ENCODE measurements around the gene CBFB.

Gene CBFB

DNA sequence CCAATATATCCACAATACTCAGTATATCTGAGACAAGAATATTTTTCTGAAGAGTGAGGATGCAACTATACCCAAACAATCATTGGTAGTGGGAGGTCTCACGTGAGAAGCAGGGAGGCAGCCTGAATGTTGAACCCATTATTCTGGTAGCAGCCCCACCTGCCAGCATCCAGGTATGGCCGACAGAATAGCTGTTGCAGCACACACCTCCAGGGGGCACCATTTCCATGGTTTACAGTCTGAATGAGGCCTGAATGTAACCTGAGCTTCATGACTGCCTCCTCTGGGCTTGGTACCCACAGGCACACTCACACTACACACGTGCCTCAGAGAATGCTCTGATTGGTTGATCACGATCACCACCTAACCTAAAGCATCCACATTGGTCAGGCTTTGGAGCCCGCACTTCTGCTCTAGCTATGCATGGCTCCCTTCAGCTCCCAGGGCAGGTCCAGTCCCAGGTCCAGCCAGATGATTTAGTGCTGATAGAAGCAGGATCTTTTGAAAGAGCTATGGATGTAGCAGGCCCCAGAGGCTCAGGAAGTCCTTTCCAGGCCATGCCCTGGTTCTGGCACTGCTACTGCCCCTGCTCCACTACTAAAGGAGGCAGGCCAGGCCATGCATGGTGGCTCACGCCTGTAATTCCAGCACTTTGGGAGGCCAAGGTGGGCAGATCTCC lies 11.0 kb upstream of the CBFB start:
- Mint-ChIP-seq H3K9me3 (no peaks in the 10 kb centered on the region), H3K36me3 (ENCODE audit: low read depth) (no peaks in the 10 kb centered on the region), H3K27me3 (ENCODE audit: low read depth, poor library complexity) (peaks cover 26% of the 10 kb centered on the region), H3K4me3 (no peak overlapping the region), H3K4me1 (peaks cover 48% of the 10 kb centered on the region), H3K27ac (no peak overlapping the region)
- DNase-seq: peak; percentile 86
- TF ChIP-seq, protein P1, sequence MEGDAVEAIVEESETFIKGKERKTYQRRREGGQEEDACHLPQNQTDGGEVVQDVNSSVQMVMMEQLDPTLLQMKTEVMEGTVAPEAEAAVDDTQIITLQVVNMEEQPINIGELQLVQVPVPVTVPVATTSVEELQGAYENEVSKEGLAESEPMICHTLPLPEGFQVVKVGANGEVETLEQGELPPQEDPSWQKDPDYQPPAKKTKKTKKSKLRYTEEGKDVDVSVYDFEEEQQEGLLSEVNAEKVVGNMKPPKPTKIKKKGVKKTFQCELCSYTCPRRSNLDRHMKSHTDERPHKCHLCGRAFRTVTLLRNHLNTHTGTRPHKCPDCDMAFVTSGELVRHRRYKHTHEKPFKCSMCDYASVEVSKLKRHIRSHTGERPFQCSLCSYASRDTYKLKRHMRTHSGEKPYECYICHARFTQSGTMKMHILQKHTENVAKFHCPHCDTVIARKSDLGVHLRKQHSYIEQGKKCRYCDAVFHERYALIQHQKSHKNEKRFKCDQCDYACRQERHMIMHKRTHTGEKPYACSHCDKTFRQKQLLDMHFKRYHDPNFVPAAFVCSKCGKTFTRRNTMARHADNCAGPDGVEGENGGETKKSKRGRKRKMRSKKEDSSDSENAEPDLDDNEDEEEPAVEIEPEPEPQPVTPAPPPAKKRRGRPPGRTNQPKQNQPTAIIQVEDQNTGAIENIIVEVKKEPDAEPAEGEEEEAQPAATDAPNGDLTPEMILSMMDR (IDR thresholded peaks at IDR 0.05): peak; percentile 78

DNA sequence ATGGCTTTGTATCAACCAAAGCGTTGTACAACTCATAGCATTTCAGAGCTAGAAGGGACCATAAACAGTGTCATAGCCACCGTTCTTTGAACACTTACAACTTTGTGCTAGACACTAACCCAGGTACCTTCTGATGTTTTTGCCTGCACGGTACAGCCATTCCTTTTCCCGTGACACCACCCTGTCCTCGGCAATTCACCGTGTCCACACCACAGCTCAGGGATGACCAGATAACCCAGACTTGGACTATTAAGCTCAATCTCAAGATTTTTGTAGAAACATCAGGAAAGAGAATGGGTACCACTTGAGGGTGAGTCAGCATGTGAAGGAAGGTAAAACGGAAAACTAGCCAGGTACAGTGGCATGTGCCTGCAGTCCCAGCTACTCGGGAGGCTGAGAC lies 9.8 kb upstream of the CBFB start:
- Mint-ChIP-seq H3K9me3 (no peaks in the 10 kb centered on the region), H3K27ac (no peak overlapping the region), H3K4me1 (peaks cover 48% of the 10 kb centered on the region), H3K27me3 (ENCODE audit: low read depth, poor library complexity) (peaks cover 26% of the 10 kb centered on the region), H3K36me3 (ENCODE audit: low read depth) (no peaks in the 10 kb centered on the region), H3K4me3 (no peak overlapping the region)
- DNase-seq: no peak
- TF ChIP-seq, protein P1 (IDR thresholded peaks at IDR 0.05): no peak

DNA sequence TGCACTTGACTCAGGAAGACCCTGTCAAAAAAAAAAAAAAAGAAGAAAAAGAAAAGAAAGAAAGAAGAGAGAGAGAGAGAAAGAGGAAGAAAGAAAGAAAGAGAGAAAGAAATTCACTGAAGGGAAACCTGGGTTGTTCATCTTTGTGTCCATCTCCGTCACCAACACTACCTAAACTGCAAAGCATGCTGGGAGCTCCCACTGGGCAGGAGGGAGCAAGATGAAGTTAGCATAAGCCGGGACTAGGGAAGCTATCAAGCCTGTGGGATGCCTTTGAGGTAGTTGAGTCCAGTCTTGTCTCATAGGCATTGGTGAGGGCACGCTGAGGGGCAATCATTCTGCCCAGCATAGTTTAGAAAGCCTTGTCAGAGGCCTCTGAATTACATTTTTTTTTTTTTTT lies 7.6 kb upstream of the CBFB start:
- Mint-ChIP-seq H3K9me3 (no peaks in the 10 kb centered on the region), H3K36me3 (ENCODE audit: low read depth) (no peaks in the 10 kb centered on the region), H3K27me3 (ENCODE audit: low read depth, poor library complexity) (peaks cover 9% of the 10 kb centered on the region), H3K4me3 (no peak overlapping the region), H3K4me1 (peaks cover 46% of the 10 kb centered on the region), H3K27ac (no peak overlapping the region)
- TF ChIP-seq, protein P1 (IDR thresholded peaks at IDR 0.05): no peak
- no peak for DNase-seq

DNA sequence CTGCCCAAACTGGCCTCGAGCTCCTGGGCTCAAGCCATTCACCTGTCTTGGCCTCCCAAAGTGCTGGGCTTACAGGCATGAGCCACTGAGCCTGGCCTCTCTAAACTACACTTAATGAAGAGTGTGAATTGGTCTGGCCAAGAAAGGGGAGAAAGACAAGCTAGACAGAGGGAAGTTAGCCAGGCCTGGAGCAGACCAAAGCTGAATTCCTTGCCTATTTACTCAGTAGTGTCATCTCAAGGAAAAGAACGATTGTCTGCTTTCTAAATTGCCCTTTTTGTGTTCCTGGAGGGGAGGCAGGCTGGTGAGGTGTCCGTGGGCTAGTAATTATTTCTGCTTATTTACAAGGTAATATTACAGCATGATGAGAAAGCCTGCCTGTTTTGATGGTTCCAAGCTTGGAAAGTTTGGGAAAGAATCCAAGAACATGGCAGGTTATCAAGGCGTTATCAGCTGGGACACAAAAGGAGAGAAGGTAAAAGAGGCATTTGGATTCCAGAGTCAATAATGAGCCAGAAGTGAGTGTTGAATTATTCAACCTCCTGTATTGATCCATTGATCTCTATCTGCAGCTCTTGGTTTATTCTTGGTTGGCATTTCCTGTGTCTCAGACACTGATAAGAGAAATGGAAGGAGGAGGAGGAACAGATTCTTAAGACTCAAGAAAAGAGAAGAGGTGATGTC lies 6.3 kb upstream of the CBFB start:
- Mint-ChIP-seq H3K9me3 (no peaks in the 10 kb centered on the region), H3K27me3 (ENCODE audit: low read depth, poor library complexity) (peaks cover 1% of the 10 kb centered on the region), H3K4me3 (no peak overlapping the region), H3K4me1 (peaks cover 40% of the 10 kb centered on the region), H3K36me3 (ENCODE audit: low read depth) (no peaks in the 10 kb centered on the region), H3K27ac (no peak overlapping the region)
- no peak for DNase-seq
- TF ChIP-seq, protein P1 (IDR thresholded peaks at IDR 0.05): no peak

DNA sequence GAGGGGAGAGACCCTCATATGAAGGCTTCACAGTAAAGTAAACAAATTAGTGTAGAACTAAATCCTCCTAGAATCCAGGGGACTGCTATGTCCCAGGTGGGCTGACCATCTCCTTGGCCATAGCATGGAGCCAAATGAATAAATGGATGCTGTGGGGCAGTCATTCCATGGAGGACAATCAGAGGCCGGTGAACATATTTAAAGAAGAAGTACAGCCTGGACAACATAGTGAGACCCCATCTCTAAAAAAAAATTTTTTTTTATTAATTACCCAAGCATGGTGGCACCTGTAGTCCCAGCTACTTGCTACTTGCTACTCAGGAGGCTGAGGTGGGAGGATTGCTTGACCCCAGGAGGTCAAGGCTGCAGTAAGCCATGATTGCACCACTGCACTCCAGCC lies 5.3 kb upstream of the CBFB start:
- Mint-ChIP-seq H3K27me3 (ENCODE audit: low read depth, poor library complexity) (no peaks in the 10 kb centered on the region), H3K4me3 (no peak overlapping the region), H3K36me3 (ENCODE audit: low read depth) (no peaks in the 10 kb centered on the region), H3K27ac (peak overlapping the region; percentile 82), H3K9me3 (no peaks in the 10 kb centered on the region), H3K4me1 (peaks cover 40% of the 10 kb centered on the region)
- TF ChIP-seq, protein P1 (IDR thresholded peaks at IDR 0.05): no peak
- DNase-seq: no peak

Measured in nephron progenitor cell (in vitro differentiated cells).